Measurements from ENCODE around the gene BTC. TPM values are rescaled to one million over a fixed set of nuclear protein-coding genes. Genes with fewer than 3 reads are reported as not detected.

The BTC gene, protein sequence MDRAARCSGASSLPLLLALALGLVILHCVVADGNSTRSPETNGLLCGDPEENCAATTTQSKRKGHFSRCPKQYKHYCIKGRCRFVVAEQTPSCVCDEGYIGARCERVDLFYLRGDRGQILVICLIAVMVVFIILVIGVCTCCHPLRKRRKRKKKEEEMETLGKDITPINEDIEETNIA
- 1 to 10 TPM; 1.3 to 6.4 (median 3.1) TPM for polyA plus RNA-seq
- long read RNA-seq, donor 1, partial matches to known transcripts, result 0 of 2 reads
- long read RNA-seq, donor 1, other reads (novel, unspliced or antisense), result 0 of 2 reads
- long read RNA-seq, donor 2, result 0 reads
- long read RNA-seq, donor 3, partial matches to known transcripts, result 0 of 4 reads
- long read RNA-seq, donor 3, other reads (novel, unspliced or antisense), result 0 of 4 reads
- long read RNA-seq, donor 4, result 0 reads
- long read RNA-seq, donor 5, result 0 reads
- long read RNA-seq, donor 6, partial matches to known transcripts, result 0 of 2 reads
- long read RNA-seq, donor 6, other reads (novel, unspliced or antisense), result 0 of 2 reads
- long read RNA-seq, donor 7, partial matches to known transcripts, result 0 of 1 reads
- long read RNA-seq, donor 7, other reads (novel, unspliced or antisense), result 0 of 1 reads
- long read RNA-seq, donor 8, result 0 reads
- long read RNA-seq, donor 9, result 0 reads
- long read RNA-seq, donor 10, transcript BTC-201 (6 exons, 2,816 nt), result major isoform, 5 of 5 reads
- long read RNA-seq, donor 10, partial matches to known transcripts, result 0 of 5 reads
- long read RNA-seq, donor 10, other reads (novel, unspliced or antisense), result 0 of 5 reads

DNA sequence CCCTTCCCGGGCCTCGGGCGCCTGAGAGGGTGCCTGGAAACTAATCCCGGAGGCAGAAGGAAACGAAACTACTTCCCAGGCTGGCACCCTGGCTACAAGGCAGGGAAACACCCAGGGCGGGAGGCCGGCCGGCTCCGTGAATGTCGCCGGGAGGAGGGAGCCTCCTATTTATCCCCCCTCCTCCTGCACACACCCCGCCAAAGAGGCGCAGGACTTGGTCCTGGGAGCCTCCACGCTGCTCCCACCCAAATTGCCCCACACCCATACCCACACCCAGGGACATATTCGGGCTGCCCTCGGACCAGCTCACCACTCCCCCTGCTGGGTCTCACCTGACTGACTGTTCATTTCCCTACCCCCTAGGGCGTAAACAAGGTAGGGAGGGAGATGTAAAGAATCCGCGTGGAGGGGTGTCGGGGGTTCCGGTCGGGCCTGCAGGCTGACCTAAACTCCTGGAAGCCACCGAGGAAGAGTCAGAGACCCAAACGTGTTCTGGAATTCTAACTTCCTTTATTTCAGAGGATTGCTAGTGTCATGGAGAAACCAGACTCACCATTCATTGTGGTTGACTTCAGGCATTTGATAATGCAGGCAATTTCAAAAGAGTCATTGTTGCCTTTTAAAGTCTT is at the start of gene BTC:
TSS of gene BTC (minus strand) at position 142 of the 629 bp plus-strand sequence. CDS start 198 bp downstream, outside the sequence.
- H3K36me3 ChIP-seq (ENCODE audit: control insufficient read depth in 3 of 3, insufficient read depth in 2 of 3, low read depth in 1 of 3, low read length in 3 of 3), result no peaks in the 10 kb centered on the region
- peaks cover 0 to 9% (median 3%) of the 10 kb centered on the region in 3 donors for H3K27me3 ChIP-seq (ENCODE audit: control insufficient read depth in 3 of 3, insufficient read depth in 3 of 3, low read length in 3 of 3)
- H3K4me1 ChIP-seq (ENCODE audit: control insufficient read depth in 3 of 3, insufficient read depth in 2 of 3, low read depth in 1 of 3, low read length in 2 of 3), result peaks cover 0 to 7% (median 0%) of the 10 kb centered on the region in 3 donors
- no peak for FAIRE-seq
- 0 to 2% (median 2%) methylated on average over 18 to 24 of the region's 24 CpGs for WGBS, 3 donors
- peak within 1 kb of the TSS; percentile 91 to 95 (median 94) for H3K27ac ChIP-seq (ENCODE audit: low read depth in 1 of 3, low read length in 2 of 3)
- no peaks in the 10 kb centered on the region for H3K9me3 ChIP-seq (ENCODE audit: control insufficient read depth in 2 of 2, insufficient read depth in 1 of 2, low read depth in 1 of 2, low read length in 1 of 2)
- peak; percentile 80 to 89 for DNase-seq
- peak within 1 kb of the TSS; percentile 58 to 77 (median 76) for H3K4me3 ChIP-seq (ENCODE audit: low read depth in 1 of 3, low read length in 3 of 3)

DNA sequence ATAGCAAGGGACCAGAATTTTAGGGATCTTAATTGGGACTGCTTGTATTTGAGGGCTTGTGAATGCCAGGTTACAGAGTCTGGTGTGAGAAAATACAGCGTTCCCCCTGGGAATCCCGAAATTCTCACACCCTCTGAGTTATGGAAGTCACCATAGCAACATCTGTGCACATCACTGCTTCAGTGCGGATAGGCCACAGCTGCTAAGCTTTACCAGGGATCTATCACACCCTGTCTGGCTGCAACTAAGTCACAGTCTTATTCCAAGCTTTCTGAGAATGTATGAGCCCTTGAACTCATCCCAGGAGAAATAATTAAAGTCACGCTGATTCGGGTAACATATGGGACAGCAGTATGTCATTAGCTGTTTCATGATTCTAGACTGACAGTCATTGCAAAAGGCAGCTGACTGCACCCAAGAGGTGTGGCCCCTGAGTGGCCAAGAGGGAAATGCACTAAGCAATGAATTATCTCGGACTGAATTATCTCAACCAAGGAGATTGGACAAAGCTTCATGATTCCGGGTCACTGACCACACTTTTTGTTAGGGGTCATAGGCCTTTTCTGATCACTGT is 46.7 kb upstream of the BTC start:
- H3K9me3 ChIP-seq (ENCODE audit: control insufficient read depth in 2 of 2, insufficient read depth in 1 of 2, low read depth in 1 of 2, low read length in 1 of 2), result no peaks in the 10 kb centered on the region
- WGBS, 3 donors, result 58 to 68% (median 67%) methylated on average over 7 of the region's 7 CpGs
- H3K4me3 ChIP-seq (ENCODE audit: low read depth in 1 of 3, low read length in 3 of 3), result no peak overlapping the region
- FAIRE-seq (no peak), DNase-seq (no peak)
- no peaks in the 10 kb centered on the region for H3K4me1 ChIP-seq (ENCODE audit: control insufficient read depth in 3 of 3, insufficient read depth in 2 of 3, low read depth in 1 of 3, low read length in 2 of 3)
- no peak overlapping the region for H3K27ac ChIP-seq (ENCODE audit: low read depth in 1 of 3, low read length in 2 of 3)
- H3K27me3 ChIP-seq (ENCODE audit: control insufficient read depth in 3 of 3, insufficient read depth in 3 of 3, low read length in 3 of 3), result no peaks in the 10 kb centered on the region
- H3K36me3 ChIP-seq (ENCODE audit: control insufficient read depth in 3 of 3, insufficient read depth in 2 of 3, low read depth in 1 of 3, low read length in 3 of 3), result no peaks in the 10 kb centered on the region

DNA sequence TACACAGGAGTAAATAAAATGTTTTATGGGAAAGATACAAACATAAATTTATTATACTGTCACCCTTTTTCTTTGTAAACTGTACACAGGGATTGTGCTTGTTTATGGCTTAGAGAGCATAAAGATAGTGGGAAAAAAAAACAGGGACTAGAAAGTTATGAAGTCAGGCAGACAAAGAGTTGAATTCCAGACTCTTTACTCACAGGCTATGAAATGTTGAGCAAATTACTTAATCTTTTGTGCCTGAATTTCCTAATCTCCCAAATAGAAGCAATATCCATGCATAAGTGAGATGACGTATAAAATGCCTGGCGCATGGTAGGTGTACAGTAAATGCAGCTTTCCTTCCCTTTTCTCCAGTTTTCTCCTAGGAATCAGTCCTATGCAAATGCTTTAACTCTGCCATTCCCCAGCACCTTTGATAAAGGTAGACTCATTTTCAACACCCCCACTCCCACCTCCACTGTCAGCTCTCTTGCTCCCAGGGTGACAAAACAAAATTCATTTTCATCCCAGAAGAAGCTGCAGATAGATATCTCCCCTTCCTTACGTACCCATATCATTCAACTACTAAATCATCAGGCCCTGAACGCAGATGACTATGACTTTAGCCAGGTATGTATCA is 44.5 kb upstream of the BTC start:
- DNase-seq (no peak), FAIRE-seq (no peak)
- Histone ChIP-seq H3K9me3 (ENCODE audit: control insufficient read depth in 2 of 2, insufficient read depth in 1 of 2, low read depth in 1 of 2, low read length in 1 of 2) (no peaks in the 10 kb centered on the region), H3K27me3 (ENCODE audit: control insufficient read depth in 3 of 3, insufficient read depth in 3 of 3, low read length in 3 of 3) (no peaks in the 10 kb centered on the region), H3K4me3 (ENCODE audit: low read depth in 1 of 3, low read length in 3 of 3) (no peak overlapping the region), H3K4me1 (ENCODE audit: control insufficient read depth in 3 of 3, insufficient read depth in 2 of 3, low read depth in 1 of 3, low read length in 2 of 3) (no peaks in the 10 kb centered on the region), H3K36me3 (ENCODE audit: control insufficient read depth in 3 of 3, insufficient read depth in 2 of 3, low read depth in 1 of 3, low read length in 3 of 3) (no peaks in the 10 kb centered on the region), H3K27ac (ENCODE audit: low read depth in 1 of 3, low read length in 2 of 3) (no peak overlapping the region)
- whole genome bisulfite sequencing, 3 donors, result 74 to 90% (median 88%) methylated on average over 4 of the region's 4 CpGs

DNA sequence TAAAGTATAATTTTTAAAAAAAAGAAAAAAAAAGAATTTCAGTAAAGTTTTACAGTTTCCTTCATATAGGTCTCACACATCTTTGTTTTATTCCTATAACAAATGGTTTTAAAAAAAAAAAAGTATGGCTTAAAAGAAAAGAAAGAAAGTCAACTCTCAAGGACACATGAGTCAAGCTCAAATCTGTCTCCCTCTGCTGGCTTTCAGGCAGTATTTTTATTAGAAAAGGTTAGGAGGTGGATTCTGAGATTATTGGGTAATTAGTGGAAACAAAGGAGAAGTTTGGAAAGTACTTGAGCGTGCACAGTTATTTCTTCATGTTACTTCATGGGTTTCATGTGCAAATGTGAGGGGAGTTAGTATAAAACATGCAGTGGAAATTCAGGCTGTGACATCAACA is 36.6 kb upstream of the BTC start:
- Histone ChIP-seq H3K36me3 (ENCODE audit: control insufficient read depth in 3 of 3, insufficient read depth in 2 of 3, low read depth in 1 of 3, low read length in 3 of 3) (no peaks in the 10 kb centered on the region), H3K4me3 (ENCODE audit: low read depth in 1 of 3, low read length in 3 of 3) (no peak overlapping the region), H3K27me3 (ENCODE audit: control insufficient read depth in 3 of 3, insufficient read depth in 3 of 3, low read length in 3 of 3) (no peaks in the 10 kb centered on the region), H3K27ac (ENCODE audit: low read depth in 1 of 3, low read length in 2 of 3) (no peak overlapping the region), H3K9me3 (ENCODE audit: control insufficient read depth in 2 of 2, insufficient read depth in 1 of 2, low read depth in 1 of 2, low read length in 1 of 2) (no peaks in the 10 kb centered on the region), H3K4me1 (ENCODE audit: control insufficient read depth in 3 of 3, insufficient read depth in 2 of 3, low read depth in 1 of 3, low read length in 2 of 3) (no peaks in the 10 kb centered on the region)
- FAIRE-seq (no peak), DNase-seq (no peak)
- WGBS, 3 donors, result 89 to 93% (median 93%) methylated on average over 1 of the region's 1 CpG

DNA sequence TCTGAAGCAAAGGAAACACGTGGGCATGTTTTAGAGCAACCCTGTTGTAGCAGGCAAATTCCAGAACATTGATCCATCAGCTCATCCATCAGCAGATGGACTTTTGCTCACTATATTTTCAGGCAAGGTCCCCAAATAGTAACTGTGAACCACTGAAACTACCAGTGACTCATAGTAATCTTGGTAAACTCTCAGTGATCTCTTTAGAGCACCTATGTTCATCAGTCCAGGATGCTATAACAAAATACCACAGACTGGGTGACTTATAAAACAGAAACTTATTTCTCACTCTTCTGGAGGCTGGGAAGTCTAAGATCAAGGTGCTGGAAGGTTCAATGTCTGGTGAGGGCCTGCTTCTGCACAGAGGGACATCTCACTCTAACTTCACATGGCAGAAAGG is 28.9 kb upstream of the BTC start:
- no peak for DNase-seq
- Histone ChIP-seq H3K4me1 (ENCODE audit: control insufficient read depth in 3 of 3, insufficient read depth in 2 of 3, low read depth in 1 of 3, low read length in 2 of 3) (no peaks in the 10 kb centered on the region), H3K9me3 (ENCODE audit: control insufficient read depth in 2 of 2, insufficient read depth in 1 of 2, low read depth in 1 of 2, low read length in 1 of 2) (no peaks in the 10 kb centered on the region), H3K36me3 (ENCODE audit: control insufficient read depth in 3 of 3, insufficient read depth in 2 of 3, low read depth in 1 of 3, low read length in 3 of 3) (no peaks in the 10 kb centered on the region), H3K4me3 (ENCODE audit: low read depth in 1 of 3, low read length in 3 of 3) (no peak overlapping the region), H3K27ac (ENCODE audit: low read depth in 1 of 3, low read length in 2 of 3) (no peak overlapping the region), H3K27me3 (ENCODE audit: control insufficient read depth in 3 of 3, insufficient read depth in 3 of 3, low read length in 3 of 3) (no peaks in the 10 kb centered on the region)
- FAIRE-seq, result no peak
- WGBS, 3 donors, result 15 to 37% (median 15%) methylated on average over 1 of the region's 1 CpG

DNA sequence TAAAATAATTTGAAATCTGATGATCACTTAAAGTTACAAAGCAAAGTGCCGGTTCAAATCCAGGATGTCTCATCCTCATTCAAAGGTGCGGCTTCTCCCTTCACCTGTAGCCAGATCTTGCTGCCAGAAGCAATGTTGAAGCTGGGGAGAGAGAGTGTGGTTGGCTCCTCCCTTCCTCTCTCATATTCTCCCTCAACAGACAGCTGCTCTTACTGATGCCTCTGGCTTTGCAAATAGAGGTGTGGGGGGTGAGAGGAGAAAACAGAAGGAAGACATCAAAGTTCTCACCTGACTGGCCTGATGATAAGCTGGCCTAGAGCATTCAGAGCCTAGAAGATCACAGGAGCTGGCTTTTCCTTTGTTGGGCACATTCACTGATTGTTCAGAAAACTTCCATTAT is 28.3 kb upstream of the BTC start:
- H3K36me3 ChIP-seq (ENCODE audit: control insufficient read depth in 3 of 3, insufficient read depth in 2 of 3, low read depth in 1 of 3, low read length in 3 of 3), result no peaks in the 10 kb centered on the region
- DNase-seq (no peak), FAIRE-seq (no peak)
- no peaks in the 10 kb centered on the region for H3K4me1 ChIP-seq (ENCODE audit: control insufficient read depth in 3 of 3, insufficient read depth in 2 of 3, low read depth in 1 of 3, low read length in 2 of 3)
- no peak overlapping the region for H3K4me3 ChIP-seq (ENCODE audit: low read depth in 1 of 3, low read length in 3 of 3)
- H3K27ac ChIP-seq (ENCODE audit: low read depth in 1 of 3, low read length in 2 of 3), result no peak overlapping the region
- no peaks in the 10 kb centered on the region for H3K9me3 ChIP-seq (ENCODE audit: control insufficient read depth in 2 of 2, insufficient read depth in 1 of 2, low read depth in 1 of 2, low read length in 1 of 2)
- H3K27me3 ChIP-seq (ENCODE audit: control insufficient read depth in 3 of 3, insufficient read depth in 3 of 3, low read length in 3 of 3), result no peaks in the 10 kb centered on the region
- 79 to 89% (median 80%) methylated on average over 2 of the region's 2 CpGs for WGBS, 3 donors

DNA sequence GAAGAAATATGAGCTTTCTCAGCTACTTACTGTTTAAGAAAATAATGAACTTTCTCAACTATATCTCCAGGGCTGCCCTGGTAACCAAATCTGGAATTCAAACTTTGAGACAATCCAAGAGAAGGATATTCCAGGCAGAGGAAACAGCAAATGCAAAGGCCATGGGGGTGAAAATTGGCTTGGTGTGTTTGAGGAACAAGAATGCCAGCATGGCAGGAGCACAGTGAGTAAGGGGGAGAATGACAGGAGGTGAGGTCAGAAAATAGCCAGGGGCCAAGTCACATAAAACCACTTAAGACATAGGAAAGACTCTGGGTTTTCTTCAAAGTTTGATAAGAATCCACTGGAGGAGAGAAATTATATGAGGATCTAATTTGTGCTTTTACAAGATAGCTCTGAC is 27.2 kb upstream of the BTC start:
- FAIRE-seq (no peak), DNase-seq (no peak)
- H3K4me3 ChIP-seq (ENCODE audit: low read depth in 1 of 3, low read length in 3 of 3), result no peak overlapping the region
- no peaks in the 10 kb centered on the region for H3K27me3 ChIP-seq (ENCODE audit: control insufficient read depth in 3 of 3, insufficient read depth in 3 of 3, low read length in 3 of 3)
- H3K4me1 ChIP-seq (ENCODE audit: control insufficient read depth in 3 of 3, insufficient read depth in 2 of 3, low read depth in 1 of 3, low read length in 2 of 3), result no peaks in the 10 kb centered on the region
- no peaks in the 10 kb centered on the region for H3K9me3 ChIP-seq (ENCODE audit: control insufficient read depth in 2 of 2, insufficient read depth in 1 of 2, low read depth in 1 of 2, low read length in 1 of 2)
- H3K36me3 ChIP-seq (ENCODE audit: control insufficient read depth in 3 of 3, insufficient read depth in 2 of 3, low read depth in 1 of 3, low read length in 3 of 3), result no peaks in the 10 kb centered on the region
- no peak overlapping the region for H3K27ac ChIP-seq (ENCODE audit: low read depth in 1 of 3, low read length in 2 of 3)

DNA sequence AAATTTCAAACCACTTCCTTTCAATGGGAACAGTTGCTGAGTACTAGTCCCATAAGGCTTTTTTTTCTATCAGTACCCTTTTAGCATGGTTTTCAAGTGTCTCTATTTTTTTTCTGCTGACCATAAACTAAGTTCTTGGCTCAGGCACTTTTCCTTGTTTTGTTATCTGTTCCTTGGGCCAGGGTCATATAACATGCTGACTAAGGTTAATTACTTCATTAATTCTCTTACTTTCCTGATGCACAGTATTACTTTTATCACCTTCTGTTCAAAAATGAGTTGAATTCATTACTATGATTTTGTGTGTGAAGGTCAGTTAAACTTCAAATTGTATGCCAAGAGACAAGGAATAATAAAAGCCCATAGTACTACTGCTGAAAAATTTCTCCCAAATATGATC is 19.7 kb upstream of the BTC start:
- Histone ChIP-seq H3K27me3 (ENCODE audit: control insufficient read depth in 3 of 3, insufficient read depth in 3 of 3, low read length in 3 of 3) (no peaks in the 10 kb centered on the region), H3K4me3 (ENCODE audit: low read depth in 1 of 3, low read length in 3 of 3) (no peak overlapping the region), H3K9me3 (ENCODE audit: control insufficient read depth in 2 of 2, insufficient read depth in 1 of 2, low read depth in 1 of 2, low read length in 1 of 2) (no peaks in the 10 kb centered on the region), H3K36me3 (ENCODE audit: control insufficient read depth in 3 of 3, insufficient read depth in 2 of 3, low read depth in 1 of 3, low read length in 3 of 3) (no peaks in the 10 kb centered on the region), H3K27ac (ENCODE audit: low read depth in 1 of 3, low read length in 2 of 3) (no peak overlapping the region), H3K4me1 (ENCODE audit: control insufficient read depth in 3 of 3, insufficient read depth in 2 of 3, low read depth in 1 of 3, low read length in 2 of 3) (no peaks in the 10 kb centered on the region)
- no peak for DNase-seq
- FAIRE-seq, result no peak
